Measurements from ENCODE around the gene ABCA10. TPM values are rescaled to one million over a fixed set of nuclear protein-coding genes. Genes with fewer than 3 reads are reported as not detected.

The ABCA10 gene
- total and polyA plus RNA-seq, 2 of the 13 experiments (the other 11 are each of a cell fraction or from before 2014, with no cell fraction given) = 0.02 to 0.08 TPM

DNA sequence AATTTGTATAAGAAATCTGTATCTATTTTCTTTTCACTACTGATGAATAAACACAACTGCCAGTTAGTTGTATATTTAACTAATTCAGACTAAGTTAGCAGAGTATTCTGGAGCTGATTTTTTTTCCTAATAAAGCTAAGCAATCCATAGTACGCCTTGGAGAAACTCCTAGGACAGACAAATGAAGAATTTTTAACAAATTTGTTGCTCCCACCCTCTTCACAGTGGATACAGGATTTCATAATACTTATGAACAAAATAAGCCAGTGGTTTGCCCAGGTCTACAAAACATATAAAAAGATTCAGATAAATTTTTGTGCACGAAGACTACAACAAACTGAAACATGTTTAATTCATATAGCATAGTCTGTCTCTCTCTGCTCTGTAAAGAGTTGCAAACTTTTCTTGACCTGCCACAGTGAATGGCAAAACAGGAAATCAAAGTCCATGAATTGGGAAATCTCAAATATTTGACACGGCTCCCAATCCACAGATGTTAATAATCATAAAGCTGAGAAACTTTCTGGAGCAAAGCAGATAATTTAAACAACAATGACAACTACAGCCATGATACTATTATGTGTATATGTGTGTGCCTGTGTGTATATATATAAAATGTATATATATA, 86.3 kb downstream of the ABCA10 start (continued):
- TF ChIP-seq, protein P1, sequence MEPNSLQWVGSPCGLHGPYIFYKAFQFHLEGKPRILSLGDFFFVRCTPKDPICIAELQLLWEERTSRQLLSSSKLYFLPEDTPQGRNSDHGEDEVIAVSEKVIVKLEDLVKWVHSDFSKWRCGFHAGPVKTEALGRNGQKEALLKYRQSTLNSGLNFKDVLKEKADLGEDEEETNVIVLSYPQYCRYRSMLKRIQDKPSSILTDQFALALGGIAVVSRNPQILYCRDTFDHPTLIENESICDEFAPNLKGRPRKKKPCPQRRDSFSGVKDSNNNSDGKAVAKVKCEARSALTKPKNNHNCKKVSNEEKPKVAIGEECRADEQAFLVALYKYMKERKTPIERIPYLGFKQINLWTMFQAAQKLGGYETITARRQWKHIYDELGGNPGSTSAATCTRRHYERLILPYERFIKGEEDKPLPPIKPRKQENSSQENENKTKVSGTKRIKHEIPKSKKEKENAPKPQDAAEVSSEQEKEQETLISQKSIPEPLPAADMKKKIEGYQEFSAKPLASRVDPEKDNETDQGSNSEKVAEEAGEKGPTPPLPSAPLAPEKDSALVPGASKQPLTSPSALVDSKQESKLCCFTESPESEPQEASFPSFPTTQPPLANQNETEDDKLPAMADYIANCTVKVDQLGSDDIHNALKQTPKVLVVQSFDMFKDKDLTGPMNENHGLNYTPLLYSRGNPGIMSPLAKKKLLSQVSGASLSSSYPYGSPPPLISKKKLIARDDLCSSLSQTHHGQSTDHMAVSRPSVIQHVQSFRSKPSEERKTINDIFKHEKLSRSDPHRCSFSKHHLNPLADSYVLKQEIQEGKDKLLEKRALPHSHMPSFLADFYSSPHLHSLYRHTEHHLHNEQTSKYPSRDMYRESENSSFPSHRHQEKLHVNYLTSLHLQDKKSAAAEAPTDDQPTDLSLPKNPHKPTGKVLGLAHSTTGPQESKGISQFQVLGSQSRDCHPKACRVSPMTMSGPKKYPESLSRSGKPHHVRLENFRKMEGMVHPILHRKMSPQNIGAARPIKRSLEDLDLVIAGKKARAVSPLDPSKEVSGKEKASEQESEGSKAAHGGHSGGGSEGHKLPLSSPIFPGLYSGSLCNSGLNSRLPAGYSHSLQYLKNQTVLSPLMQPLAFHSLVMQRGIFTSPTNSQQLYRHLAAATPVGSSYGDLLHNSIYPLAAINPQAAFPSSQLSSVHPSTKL (CRISPR knock-in tag; IDR thresholded peaks at IDR 0.05) = peak; percentile 35; the same call in 1 of the 2 replicates
- no peak for TF ChIP-seq CBFB (CRISPR knock-in tag; IDR thresholded peaks at IDR 0.05)
- TF ChIP-seq YEATS2 (CRISPR knock-in tag; IDR thresholded peaks at IDR 0.05; ENCODE audit: borderline replicate concordance) = no peak

DNA sequence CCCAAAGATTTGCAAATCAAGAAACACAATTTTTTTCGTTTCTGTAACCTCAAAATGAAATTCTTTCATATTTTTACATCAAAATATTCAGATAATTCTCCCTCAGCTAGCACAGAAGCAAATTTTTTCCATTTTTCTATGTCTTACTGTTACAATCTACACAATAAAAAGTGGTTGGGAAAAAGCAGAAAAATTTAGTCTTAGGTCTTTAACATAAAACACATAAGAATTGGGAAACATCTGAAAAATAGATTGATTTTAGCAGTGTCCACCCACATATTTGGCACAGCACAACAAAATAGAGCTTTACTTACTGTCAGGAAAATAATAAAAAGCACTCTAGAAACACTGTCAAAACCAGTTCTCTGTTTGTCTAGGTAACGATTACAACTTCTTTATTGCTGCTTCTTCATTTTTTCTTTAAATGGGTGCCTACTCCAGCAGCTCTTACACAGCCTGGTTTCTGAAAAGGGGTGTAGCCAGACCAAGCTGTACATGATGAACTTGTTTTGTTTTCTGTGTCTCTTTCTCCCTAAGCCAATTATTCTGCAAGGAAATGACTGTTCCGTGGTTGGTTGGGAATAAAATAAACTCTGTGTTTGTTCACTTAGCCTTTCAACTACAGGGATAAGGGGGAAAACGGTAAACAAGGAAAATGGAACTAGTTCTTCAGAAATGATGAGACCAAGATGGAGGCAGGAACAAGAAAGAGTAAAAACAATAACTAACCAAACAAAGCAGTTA, 87.0 kb downstream of the ABCA10 start, which contains the start of gene ABCA6:
TSS of gene ABCA6 (minus strand) at position 465 of the 744 bp plus-strand sequence. CDS start 1,192 bp downstream, outside the sequence.
- H3K4me2 ChIP-seq (ENCODE audit: low read depth, low read length) = peak within 1 kb of the TSS; percentile 29
- BruUV-seq (replicated peaks) = no TSS peak

More for the DNA sequence above, 87.0 kb downstream of the ABCA10 start, which contains the start of gene ABCA6:
- no peak within 1 kb of the TSS for H3K27ac ChIP-seq (ENCODE audit: extremely low read length, insufficient read depth, low read length)
- H4K20me1 ChIP-seq (ENCODE audit: insufficient read depth, low read length) = no peaks in the 10 kb centered on the region
- peak; percentile 41; the same call in 2 of the 3 replicates for ATAC-seq
- no peaks in the 10 kb centered on the region for H3K79me2 ChIP-seq (ENCODE audit: insufficient read depth, low read length)
- POLR2A ChIA-PET = interaction anchor here (1.1 kb wide), 1 partner anchor 20 kb away, joined by 3 read pairs; no protein-coding TSS in a partner anchor
- DNase-seq (ENCODE audit: low spot score) = no peak
- H3K9me3 ChIP-seq (ENCODE audit: low read length) = no peaks in the 10 kb centered on the region
- H3K9ac ChIP-seq (ENCODE audit: insufficient read depth, low read depth, low read length) = no peak within 1 kb of the TSS
- no peaks in the 10 kb centered on the region for H3K27me3 ChIP-seq (ENCODE audit: control insufficient read depth in 1 of 2, insufficient read depth in 2 of 2, low read length in 2 of 2)
- in situ Hi-C loops (cut with HindIII; ENCODE audit: extremely low pct_ligation_motif_present, low pct_unique_long_range_greater_than_20kb) = no loop called here
- peaks cover 14% of the 10 kb centered on the region for H3K4me1 ChIP-seq (ENCODE audit: insufficient read depth, low read length)
- 12% methylated on average over 4 of the region's 4 CpGs for WGBS (ENCODE audit: low lambda C conversion rate)
- intact Hi-C loops (cut with micrococcal nuclease; ENCODE audit: unreplicated experiment) = no loop called here
- H2AFZ ChIP-seq (ENCODE audit: low read length) = peak within 1 kb of the TSS; percentile 62
- peak within 1 kb of the TSS in 1 of 3 experiments; percentile 0; a peak in 2 of 6 replicates for H3K4me3 ChIP-seq (replicated peaks in 1 of 3; ENCODE audit: insufficient read depth in 1 of 3, low read depth in 2 of 3, low read length in 3 of 3)
- no peak for FAIRE-seq
- TF ChIP-seq POGZ (CRISPR knock-in tag; IDR thresholded peaks at IDR 0.05) (peak; percentile 54; the same call in 1 of the 2 replicates), TARDBP (CRISPR knock-in tag; IDR thresholded peaks at IDR 0.05) (0 out of 2 replicates have a peak, but pooled peaks have one; percentile 14), FOXP1 (IDR thresholded peaks at IDR 0.05) (no peak), FOXP1 (CRISPR knock-in tag; IDR thresholded peaks at IDR 0.05) (peak; percentile 11; the same call in 1 of the 2 replicates), ZNF383 (CRISPR knock-in tag; IDR thresholded peaks at IDR 0.05; ENCODE audit: borderline replicate concordance) (no peak), ZNF230 (CRISPR knock-in tag; IDR thresholded peaks at IDR 0.05) (no peak)
- H3K36me3 ChIP-seq (replicated peaks in 1 of 2; ENCODE audit: control insufficient read depth in 1 of 2, insufficient read depth in 2 of 2, low read length in 2 of 2) = no peaks in the 10 kb centered on the region
- CTCF ChIA-PET (ENCODE audit: low intra/inter-chr PET ratio, low total read pairs) = no interaction called here
